Panc1 (cell line): ENCODE results near the gene PRMT3. TPM values are rescaled to one million over a fixed set of nuclear protein-coding genes. Genes with fewer than 3 reads are reported as not detected.

Experiments used
- ATAC-seq: fragments of 200-7000 bp; cut with Tn5 transposase; 2 replicates; pipeline ENCODE4 v1.9.1; 2020; ENCODE audit warnings: mild to moderate bottlenecking, moderate library complexity
- BruUV-seq: library from RNA; stranded (reverse); fragments of 400-500 nt; replicated peaks from 2 replicates; lab custom pipeline; 2021; lab: Mats Ljungman, UMichigan
- CTCF ChIA-PET: fragments of 300-600 bp; sonication (Branson Sonifier 250); formaldehyde crosslinking; loops from one replicate; lab custom pipeline; 2022; ENCODE audit warnings: antibody characterized with exemption; lab: Charles Lee
- POLR2A ChIA-PET: fragments of 300-600 bp; sonication (Branson Sonifier 250); formaldehyde crosslinking; loops from one replicate; lab custom pipeline; 2022; ENCODE audit warnings: antibody characterized with exemption; lab: Charles Lee
- DNase-seq: peaks from one replicate; pipeline ENCODE4 v3.0.0-alpha.2; 2010; ENCODE audit warnings: low read depth, low spot score
- H3K27ac ChIP-seq: 2 replicates; pipeline ENCODE4 v1.5.1; 2011; ENCODE audit warnings: mild to moderate bottlenecking, low read length, inconsistent platforms
- H3K27me3 ChIP-seq: fragments of 200-500 bp; sonication (Bioruptor generic); 2 replicates; pipeline ENCODE4 v1.6.0; 2014; ENCODE audit warnings: low read length, inconsistent platforms; ENCODE audit not compliant: control insufficient read depth, insufficient read depth
- H3K36me3 ChIP-seq: fragments of 200-500 bp; sonication (Bioruptor generic); 2 replicates; pipeline ENCODE4 v1.5.1; 2014; ENCODE audit warnings: inconsistent platforms, mild to moderate bottlenecking, low read length, moderate library complexity; ENCODE audit not compliant: control insufficient read depth, insufficient read depth
- H3K4me1 ChIP-seq: 2 replicates; pipeline ENCODE4 v1.5.1; 2011; ENCODE audit warnings: inconsistent platforms, mild to moderate bottlenecking, low read length, moderate library complexity; ENCODE audit not compliant: control insufficient read depth, insufficient read depth
- H3K4me3 ChIP-seq, 2 experiments: 2 replicates each; pipeline ENCODE4 v1.5.1; 2011 to 2012; ENCODE audit warnings: low read depth in 2 of 2, low read length in 2 of 2, mild to moderate bottlenecking in 2 of 2, inconsistent platforms in 1 of 2, moderate library complexity in 1 of 2
- H3K9me3 ChIP-seq: fragments of 200-500 bp; sonication (Bioruptor generic); 2 replicates; pipeline ENCODE4 v1.5.1; 2014; ENCODE audit warnings: low read depth, mild to moderate bottlenecking, inconsistent platforms, low read length, moderate library complexity; ENCODE audit not compliant: control insufficient read depth, insufficient read depth
- POLR2AphosphoS5 ChIP-seq: IDR thresholded peaks from 2 replicates; pipeline ENCODE4 v1.6.1; 2012; ENCODE audit warnings: mild to moderate bottlenecking, low read depth, low read length, moderate library complexity
- SIN3A ChIP-seq: IDR thresholded peaks from 2 replicates; pipeline ENCODE4 v1.6.1; 2012; ENCODE audit warnings: low read depth, mild to moderate bottlenecking, low read length, moderate library complexity, borderline replicate concordance; ENCODE audit not compliant: insufficient read depth
- TCF7L2 ChIP-seq: IDR thresholded peaks from 2 replicates; pipeline ENCODE4 v1.6.1; 2011; ENCODE audit warnings: mild to moderate bottlenecking, low read depth, low read length, inconsistent platforms
- in situ Hi-C: cut with HindIII; loops from 2 replicates; pipeline ENCODE4 v1.10.0; 2016; ENCODE audit warnings: low sequenced_read_pairs, low pct_unique_long_range_greater_than_20kb
- intact Hi-C: fragments of 100-400 bp; cut with micrococcal nuclease; formaldehyde crosslinking; loops from one replicate; pipeline ENCODE4 v1.10.0; 2022; ENCODE audit not compliant: unreplicated experiment
- total RNA-seq: library from RNA; stranded (reverse); gene quantifications from one replicate; pipeline ENCODE4 v1.2.1, GENCODE V29; 2021; ENCODE audit not compliant: unreplicated experiment
- TF ChIP-seq, protein P1 (sequence below), 2 experiments: IDR thresholded peaks; 2 replicates each; pipeline ENCODE4 v1.6.1; 2011 to 2012; ENCODE audit warnings: low read depth in 2 of 2, control low read depth in 1 of 2, low read length in 1 of 2, mild to moderate bottlenecking in 1 of 2, moderate library complexity in 1 of 2; ENCODE audit not compliant: insufficient read depth in 1 of 2
- TF ChIP-seq, protein P2 (sequence below): fragments of 450-650 bp; IDR thresholded peaks from 2 replicates; pipeline ENCODE4 v1.5.1; 2017; ENCODE audit warnings: mild to moderate bottlenecking

Gene PRMT3
- total RNA-seq, 1 experiment from 2014 or later, result 31.2 TPM

DNA sequence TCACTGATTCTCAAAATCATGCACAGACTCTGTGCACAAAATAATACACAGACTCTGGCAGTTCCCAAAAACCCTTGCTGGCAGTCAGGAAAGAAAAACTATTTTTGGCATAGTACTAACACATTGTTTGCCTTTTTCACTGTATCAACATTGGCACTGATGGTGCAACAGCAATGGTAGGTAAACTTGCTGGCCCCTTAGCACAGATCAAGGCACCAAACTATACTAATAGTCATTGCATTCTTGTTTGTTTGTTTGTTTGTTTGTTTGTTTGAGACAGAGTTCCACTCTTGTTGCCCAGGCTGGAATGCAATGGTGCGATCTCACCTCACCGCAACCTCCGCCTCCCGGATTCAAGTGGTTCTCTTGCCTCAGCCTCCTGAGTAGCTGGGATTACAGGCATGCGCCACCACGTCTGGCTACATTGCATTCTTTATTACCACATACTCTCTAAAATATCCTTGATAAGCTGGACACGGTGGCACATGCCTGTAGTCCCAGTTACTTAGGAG, 130.9 kb downstream of the PRMT3 start:
- TF ChIP-seq, protein P1, sequence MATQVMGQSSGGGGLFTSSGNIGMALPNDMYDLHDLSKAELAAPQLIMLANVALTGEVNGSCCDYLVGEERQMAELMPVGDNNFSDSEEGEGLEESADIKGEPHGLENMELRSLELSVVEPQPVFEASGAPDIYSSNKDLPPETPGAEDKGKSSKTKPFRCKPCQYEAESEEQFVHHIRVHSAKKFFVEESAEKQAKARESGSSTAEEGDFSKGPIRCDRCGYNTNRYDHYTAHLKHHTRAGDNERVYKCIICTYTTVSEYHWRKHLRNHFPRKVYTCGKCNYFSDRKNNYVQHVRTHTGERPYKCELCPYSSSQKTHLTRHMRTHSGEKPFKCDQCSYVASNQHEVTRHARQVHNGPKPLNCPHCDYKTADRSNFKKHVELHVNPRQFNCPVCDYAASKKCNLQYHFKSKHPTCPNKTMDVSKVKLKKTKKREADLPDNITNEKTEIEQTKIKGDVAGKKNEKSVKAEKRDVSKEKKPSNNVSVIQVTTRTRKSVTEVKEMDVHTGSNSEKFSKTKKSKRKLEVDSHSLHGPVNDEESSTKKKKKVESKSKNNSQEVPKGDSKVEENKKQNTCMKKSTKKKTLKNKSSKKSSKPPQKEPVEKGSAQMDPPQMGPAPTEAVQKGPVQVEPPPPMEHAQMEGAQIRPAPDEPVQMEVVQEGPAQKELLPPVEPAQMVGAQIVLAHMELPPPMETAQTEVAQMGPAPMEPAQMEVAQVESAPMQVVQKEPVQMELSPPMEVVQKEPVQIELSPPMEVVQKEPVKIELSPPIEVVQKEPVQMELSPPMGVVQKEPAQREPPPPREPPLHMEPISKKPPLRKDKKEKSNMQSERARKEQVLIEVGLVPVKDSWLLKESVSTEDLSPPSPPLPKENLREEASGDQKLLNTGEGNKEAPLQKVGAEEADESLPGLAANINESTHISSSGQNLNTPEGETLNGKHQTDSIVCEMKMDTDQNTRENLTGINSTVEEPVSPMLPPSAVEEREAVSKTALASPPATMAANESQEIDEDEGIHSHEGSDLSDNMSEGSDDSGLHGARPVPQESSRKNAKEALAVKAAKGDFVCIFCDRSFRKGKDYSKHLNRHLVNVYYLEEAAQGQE (IDR thresholded peaks at IDR 0.05; ENCODE audit: insufficient read depth in 1 of 2, low read depth in 2 of 2, low read length in 1 of 2), result no peak
- no peak for TF ChIP-seq SIN3A
- TF ChIP-seq TCF7L2, result no peak
- no peak overlapping the region for H3K27ac ChIP-seq
- in situ Hi-C loops, result no loop called here
- no TSS peak for BruUV-seq
- no peaks in the 10 kb centered on the region for H3K9me3 ChIP-seq
- no peak overlapping the region for H3K4me3 ChIP-seq
- intact Hi-C loops, result no loop called here
- CTCF ChIA-PET, result no interaction called here
- no peaks in the 10 kb centered on the region for H3K4me1 ChIP-seq
- ATAC-seq (no peak), DNase-seq (no peak)
- POLR2A ChIA-PET, result no interaction called here
- no peaks in the 10 kb centered on the region for H3K27me3 ChIP-seq
- H3K36me3 ChIP-seq, result no peaks in the 10 kb centered on the region

DNA sequence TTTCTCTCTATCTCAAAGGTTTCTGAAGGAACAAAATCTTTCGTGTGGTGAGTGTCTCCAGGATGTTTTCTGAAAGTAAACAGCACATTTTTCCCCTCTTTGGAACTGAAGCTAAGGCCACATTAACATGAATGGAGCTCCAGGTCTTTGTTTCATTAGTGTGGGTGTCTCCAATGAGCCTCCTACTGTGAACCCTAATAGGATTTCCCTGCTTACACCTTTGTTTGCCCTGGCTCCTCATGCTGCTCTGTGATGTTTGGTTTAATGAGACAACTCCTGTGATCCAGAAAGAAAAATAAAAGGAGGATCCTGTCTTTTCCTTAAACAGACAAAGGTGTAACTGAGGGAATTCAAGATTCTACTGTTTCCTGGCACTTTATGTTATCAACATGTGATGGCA, 135.0 kb downstream of the PRMT3 start:
- Histone ChIP-seq H3K9me3 (no peaks in the 10 kb centered on the region), H3K27me3 (no peaks in the 10 kb centered on the region), H3K36me3 (no peaks in the 10 kb centered on the region), H3K4me3 (no peak overlapping the region), H3K27ac (no peak overlapping the region), H3K4me1 (no peaks in the 10 kb centered on the region)
- in situ Hi-C loops, result no loop called here
- TF ChIP-seq, protein P1 (IDR thresholded peaks at IDR 0.05; ENCODE audit: insufficient read depth in 1 of 2, low read depth in 2 of 2, low read length in 1 of 2), result no peak
- TF ChIP-seq, protein P2, sequence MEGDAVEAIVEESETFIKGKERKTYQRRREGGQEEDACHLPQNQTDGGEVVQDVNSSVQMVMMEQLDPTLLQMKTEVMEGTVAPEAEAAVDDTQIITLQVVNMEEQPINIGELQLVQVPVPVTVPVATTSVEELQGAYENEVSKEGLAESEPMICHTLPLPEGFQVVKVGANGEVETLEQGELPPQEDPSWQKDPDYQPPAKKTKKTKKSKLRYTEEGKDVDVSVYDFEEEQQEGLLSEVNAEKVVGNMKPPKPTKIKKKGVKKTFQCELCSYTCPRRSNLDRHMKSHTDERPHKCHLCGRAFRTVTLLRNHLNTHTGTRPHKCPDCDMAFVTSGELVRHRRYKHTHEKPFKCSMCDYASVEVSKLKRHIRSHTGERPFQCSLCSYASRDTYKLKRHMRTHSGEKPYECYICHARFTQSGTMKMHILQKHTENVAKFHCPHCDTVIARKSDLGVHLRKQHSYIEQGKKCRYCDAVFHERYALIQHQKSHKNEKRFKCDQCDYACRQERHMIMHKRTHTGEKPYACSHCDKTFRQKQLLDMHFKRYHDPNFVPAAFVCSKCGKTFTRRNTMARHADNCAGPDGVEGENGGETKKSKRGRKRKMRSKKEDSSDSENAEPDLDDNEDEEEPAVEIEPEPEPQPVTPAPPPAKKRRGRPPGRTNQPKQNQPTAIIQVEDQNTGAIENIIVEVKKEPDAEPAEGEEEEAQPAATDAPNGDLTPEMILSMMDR, result no peak
- TF ChIP-seq POLR2AphosphoS5, result no peak
- no peak for TF ChIP-seq SIN3A
- DNase-seq (no peak), ATAC-seq (no peak)
- intact Hi-C loops, result no loop called here
- BruUV-seq, result no TSS peak
- ChIA-PET POLR2A (no interaction called here), CTCF (no interaction called here)
